Spleen (tissue), 7 donors: ENCODE results near the gene OTUD6A.

Source experiments
- CTCF ChIP-seq, 11 experiments: fragments of 200-600 bp in 7 of 11; fragments of 450-650 bp in 4 of 11; sonication (generic) in 4 of 11; IDR thresholded peaks in 8 of 11; conservative IDR thresholded peaks in 3 of 11; 1 replicate in 7 of 11; 2 replicates in 4 of 11; pipeline versions ENCODE4 v1.4.0 to v1.8.0; 2016 to 2021; ENCODE audit warnings: antibody characterized with exemption in 11 of 11, inconsistent platforms in 4 of 11, mild to moderate bottlenecking in 1 of 11
- POLR2A ChIP-seq, 3 donors: fragments of 450-650 bp; IDR thresholded peaks; one replicate each; pipeline ENCODE4 v1.5.1; 2017; ENCODE audit warnings: antibody characterized with exemption in 3 of 3, mild to moderate bottlenecking in 1 of 3
- donor health status: DM: no; HTN: no; CAD: no; lungs with moderate emphysema.
- donor health status: DM: no; HTN: no; CAD: no.
- donor health status: DM: no; HTN: no; CAD: no.

- TF ChIP-seq CTCF (IDR thresholded peaks at IDR 0.05 in 8 of 11, conservative IDR thresholded peaks at IDR 0.05 in 3 of 11) (no peak), POLR2A (IDR thresholded peaks at IDR 0.05) (no peak)
Measured at GRCh38 chrX:70038951-70039350, 23.3 kb upstream of the OTUD6A start.
